Measurements from ENCODE around the gene SPRYD3.
"Not testable (repeated sequence)": the region's sequence is repeated elsewhere in the genome, so short reads cannot be mapped to it uniquely, and the experiment has no call there.

Gene SPRYD3

DNA sequence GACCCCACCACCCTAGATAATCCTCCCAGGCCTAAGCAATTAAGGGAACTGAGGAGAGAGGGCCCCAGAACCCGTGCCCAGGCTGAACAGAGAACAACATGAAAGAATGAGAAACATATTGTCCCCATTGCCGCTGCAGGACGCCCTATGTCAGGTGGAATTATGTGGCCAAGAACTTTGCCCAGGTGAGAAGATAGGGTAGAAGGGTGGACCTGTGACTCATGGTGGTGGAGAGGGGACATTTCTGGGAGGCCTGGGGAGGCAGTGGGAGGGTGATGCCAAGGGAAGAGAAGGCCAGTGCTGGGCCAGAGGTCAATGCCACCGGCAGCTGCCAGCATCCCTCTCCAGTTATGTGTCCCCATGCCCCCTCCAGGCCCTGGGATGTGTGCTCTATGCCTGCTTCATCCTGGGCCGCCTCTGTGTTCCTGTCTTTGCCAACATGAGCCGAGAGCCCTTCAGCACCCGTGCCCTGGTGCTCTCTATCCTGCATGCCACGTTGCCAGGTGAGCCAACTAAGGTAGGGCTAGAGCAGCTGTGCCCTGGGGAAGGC is 39.6 kb upstream of the SPRYD3 start:
- TF ChIP-seq ZFX (IDR thresholded peaks at IDR 0.05), result no peak

DNA sequence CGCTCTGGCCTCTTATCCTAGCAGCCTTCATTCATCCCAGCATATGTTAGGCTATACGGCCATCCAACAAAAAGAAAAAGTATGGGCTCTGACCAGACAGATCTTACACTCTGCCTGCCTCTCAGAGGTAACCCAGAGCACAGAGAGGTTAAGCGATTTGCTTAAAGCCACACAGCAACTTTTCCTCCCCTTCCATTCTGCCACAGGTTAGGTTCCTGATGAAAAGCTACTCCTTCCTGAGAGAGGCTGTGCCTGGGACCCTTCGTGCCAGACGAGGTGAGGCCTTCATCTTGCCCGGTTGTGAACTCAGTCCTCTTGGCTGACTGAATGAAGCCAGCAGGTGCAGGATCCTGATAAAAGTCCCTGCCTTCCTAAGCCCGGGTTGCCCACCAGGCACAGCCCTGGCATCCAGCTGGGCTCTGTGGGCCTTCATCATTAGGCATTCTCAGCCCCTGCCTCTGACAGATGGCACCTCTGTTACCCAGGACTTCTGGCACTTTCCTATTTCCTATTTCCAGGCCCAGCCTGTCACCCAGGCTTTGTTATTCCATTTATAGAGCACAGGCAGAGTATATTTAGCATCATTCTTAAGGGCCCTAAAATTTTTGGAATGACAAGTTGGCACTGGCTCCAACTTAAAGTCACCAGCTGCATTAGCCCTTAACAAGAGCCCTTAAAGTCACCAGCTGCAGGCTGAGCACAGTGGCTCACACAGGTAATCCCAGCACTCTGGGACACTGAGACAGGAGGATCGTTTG is 36.9 kb upstream of the SPRYD3 start:
- TF ChIP-seq, protein P1, sequence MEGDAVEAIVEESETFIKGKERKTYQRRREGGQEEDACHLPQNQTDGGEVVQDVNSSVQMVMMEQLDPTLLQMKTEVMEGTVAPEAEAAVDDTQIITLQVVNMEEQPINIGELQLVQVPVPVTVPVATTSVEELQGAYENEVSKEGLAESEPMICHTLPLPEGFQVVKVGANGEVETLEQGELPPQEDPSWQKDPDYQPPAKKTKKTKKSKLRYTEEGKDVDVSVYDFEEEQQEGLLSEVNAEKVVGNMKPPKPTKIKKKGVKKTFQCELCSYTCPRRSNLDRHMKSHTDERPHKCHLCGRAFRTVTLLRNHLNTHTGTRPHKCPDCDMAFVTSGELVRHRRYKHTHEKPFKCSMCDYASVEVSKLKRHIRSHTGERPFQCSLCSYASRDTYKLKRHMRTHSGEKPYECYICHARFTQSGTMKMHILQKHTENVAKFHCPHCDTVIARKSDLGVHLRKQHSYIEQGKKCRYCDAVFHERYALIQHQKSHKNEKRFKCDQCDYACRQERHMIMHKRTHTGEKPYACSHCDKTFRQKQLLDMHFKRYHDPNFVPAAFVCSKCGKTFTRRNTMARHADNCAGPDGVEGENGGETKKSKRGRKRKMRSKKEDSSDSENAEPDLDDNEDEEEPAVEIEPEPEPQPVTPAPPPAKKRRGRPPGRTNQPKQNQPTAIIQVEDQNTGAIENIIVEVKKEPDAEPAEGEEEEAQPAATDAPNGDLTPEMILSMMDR (conservative IDR thresholded peaks at IDR 0.05), result no peak
- TF ChIP-seq ZFX (IDR thresholded peaks at IDR 0.05), result no peak

More for the DNA sequence above, 39.6 kb upstream of the SPRYD3 start:
- no peak overlapping the region for H3K27ac ChIP-seq

DNA sequence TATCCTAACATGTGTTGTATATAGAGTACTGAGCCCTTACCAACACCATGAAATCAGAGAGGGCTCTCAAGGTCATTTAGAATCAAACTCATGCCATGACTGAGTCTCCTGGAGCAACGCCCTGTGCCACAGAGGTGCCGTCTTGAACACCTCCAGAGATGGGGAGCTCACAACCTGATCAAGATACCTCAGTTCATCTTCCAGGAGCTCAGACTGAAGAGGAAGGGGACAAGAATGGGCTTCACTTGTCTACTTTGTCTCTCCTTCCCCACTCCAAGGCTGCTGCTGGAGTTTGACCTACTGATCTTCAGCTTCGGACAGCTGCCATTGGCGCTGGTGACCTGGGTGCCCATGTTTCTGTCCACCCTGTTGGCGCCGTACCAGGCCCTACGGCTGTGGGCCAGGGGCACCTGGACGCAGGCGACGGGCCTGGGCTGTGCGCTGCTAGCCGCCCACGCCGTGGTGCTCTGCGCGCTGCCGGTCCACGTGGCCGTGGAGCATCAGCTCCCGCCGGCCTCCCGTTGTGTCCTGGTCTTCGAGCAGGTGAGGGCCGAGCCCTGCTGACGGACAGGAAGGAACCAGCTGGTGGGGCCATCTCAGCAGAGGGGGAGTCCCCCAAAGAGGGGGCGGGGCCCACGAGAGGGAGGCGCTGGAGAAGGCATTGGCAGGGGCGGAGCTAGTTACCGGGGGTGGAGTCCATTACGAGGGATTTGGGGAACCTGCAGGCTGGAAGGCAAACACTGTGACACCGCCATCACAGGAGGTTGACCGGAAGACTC is 36.1 kb upstream of the SPRYD3 start:
- H3K27ac ChIP-seq, result no peak overlapping the region
- no peak for TF ChIP-seq ZFX (IDR thresholded peaks at IDR 0.05)
- TF ChIP-seq, protein P1 (conservative IDR thresholded peaks at IDR 0.05), result no peak

More for the DNA sequence above, 36.9 kb upstream of the SPRYD3 start:
- H3K27ac ChIP-seq, result no peak overlapping the region

DNA sequence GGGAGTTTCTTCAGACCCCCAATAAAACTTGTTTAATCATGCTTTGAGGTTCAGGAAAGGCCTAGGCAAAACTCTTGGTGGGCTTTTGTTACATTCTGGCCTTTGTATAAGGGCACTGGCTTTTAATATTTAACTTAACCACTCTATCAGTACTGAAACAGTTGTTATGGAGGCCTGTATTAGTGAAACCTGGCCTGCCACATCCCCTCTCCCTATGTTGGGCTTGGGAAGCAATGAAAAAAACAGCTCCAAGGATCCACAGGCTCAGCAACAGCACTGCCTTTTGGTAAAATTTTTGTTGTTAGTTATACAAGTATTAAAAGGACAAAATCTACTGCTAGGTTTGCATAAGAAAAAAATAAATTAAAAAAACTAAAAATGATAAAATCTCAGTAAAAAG is 34.8 kb upstream of the SPRYD3 start:
- H3K27ac ChIP-seq, result no peak overlapping the region
- TF ChIP-seq ZFX (IDR thresholded peaks at IDR 0.05), result no peak
- TF ChIP-seq, protein P1 (conservative IDR thresholded peaks at IDR 0.05), result no peak

DNA sequence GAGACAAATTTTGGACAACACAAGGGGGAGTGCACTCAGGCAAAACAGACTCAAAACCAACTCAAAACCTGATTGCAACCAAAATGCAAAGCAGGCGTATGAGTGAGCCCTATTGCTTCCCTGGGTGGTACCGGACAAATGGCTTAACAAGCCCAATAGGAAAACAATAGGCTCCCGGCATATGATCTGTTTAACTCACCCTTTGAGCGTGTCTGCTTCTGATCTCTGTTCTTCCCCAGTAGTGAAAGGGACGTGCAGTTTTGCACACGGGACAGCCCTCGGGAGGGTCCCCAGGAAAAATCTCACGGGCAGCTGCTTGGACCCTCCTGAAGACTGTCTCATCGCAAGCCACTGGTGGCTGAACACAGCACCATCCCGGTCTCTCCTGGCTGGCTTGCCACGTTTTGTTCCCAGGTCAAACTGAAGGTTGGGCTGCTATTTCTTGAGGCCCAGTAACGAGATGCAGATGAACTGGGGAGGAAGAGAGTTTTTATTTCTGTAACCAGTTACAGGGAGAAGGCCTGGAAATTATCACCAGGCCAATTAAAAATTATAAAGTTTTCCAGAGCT is 34.0 kb upstream of the SPRYD3 start:
- no peak overlapping the region for H3K27ac ChIP-seq
- TF ChIP-seq ZFX (IDR thresholded peaks at IDR 0.05), result no peak
- TF ChIP-seq, protein P1 (conservative IDR thresholded peaks at IDR 0.05), result no peak

DNA sequence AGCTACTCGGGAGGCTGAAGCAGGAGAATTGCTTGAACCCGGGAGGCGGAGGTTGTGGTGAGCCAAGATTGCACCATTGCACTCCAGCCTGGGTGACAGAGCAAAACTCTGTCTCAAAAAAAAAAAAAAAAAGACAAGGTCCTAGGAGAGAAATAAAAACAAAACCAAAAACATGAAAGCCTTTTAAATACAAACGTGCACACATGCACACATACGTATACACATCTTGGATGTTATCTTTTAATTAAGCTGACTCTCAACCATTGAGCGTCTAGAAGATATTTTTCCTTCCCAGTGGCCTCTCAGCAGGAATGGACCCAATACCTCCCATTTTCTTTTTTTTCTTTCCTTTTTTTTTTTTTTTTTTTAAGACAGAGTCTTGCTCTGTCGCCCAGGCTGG is 33.2 kb upstream of the SPRYD3 start:
- not testable (repeated sequence) for H3K27ac ChIP-seq

DNA sequence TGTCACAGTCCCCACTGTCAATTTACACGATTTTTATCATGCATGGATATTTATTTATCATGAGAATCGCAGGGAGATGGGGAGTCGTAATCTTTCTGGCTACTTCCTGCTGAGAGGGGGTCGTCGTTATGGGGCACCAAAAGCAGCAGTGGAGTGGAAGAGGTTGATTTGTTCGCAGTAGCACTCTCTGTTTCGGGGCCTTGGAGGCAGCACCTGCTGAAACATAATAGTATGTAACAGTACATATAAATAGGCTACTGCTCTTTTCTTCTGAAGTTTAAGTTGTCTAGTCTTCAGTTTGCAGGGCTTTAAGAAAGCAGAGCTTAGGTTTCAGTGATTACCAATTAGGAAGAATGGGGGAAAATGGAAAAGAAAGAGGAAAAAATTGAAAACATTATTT is 27.9 kb upstream of the SPRYD3 start:
- TF ChIP-seq, protein P1 (conservative IDR thresholded peaks at IDR 0.05), result no peak
- no peak for TF ChIP-seq ZFX (IDR thresholded peaks at IDR 0.05)
- no peak overlapping the region for H3K27ac ChIP-seq

Data from C4-2B (cell line).